Vein endothelial cell (primary cell): ENCODE results near the gene UBL3. TPM values are rescaled to one million over a fixed set of nuclear protein-coding genes. Genes with fewer than 3 reads are reported as not detected.

Source experiments
- small RNA-seq: library from RNA; depleted of rRNA; stranded (forward); fragments of <200 nt; gene quantifications from one replicate; pipeline ENCODE3, GENCODE V24; 2012
- total RNA-seq: library from RNA; depleted of rRNA; stranded (reverse); fragments of >200 nt; gene quantifications from 2 replicates; pipeline ENCODE4 v1.2.3, GENCODE V29; 2012

UBL3 gene
- total RNA-seq, result 12.4 and 18.1 TPM in 2 replicates

GRCh38 chr13:29850213-29850898 lies at the start of gene UBL3:
TSS of gene UBL3 (minus strand) at chr13:29850617. CDS start at chr13:29849538, 1,079 bp downstream.

Small RNA genes lying within 50 kb of the gene (small RNA-seq; reads per million reads assigned to genes)
- gene RF00017, result not detected
- not detected for gene TIMM8BP1
